Effector memory CD4-positive, alpha-beta T cell (primary cell): ENCODE results near the gene FAM161A.
"Not testable (repeated sequence)": the region's sequence is repeated elsewhere in the genome, so short reads cannot be mapped to it uniquely, and the experiment has no call there.

ENCODE experiments used
- DNase-seq, 3 donors: peaks; one replicate each; pipeline ENCODE4 v3.0.0-alpha.2; 2020
- H3K27ac ChIP-seq: 2 replicates; pipeline ENCODE4 v1.7.0; 2013; ENCODE audit warnings: mild to moderate bottlenecking, low read length, moderate library complexity; ENCODE audit not compliant: insufficient read depth, poor library complexity, severe bottlenecking
- H3K27me3 ChIP-seq: replicated peaks from 2 replicates; pipeline ENCODE4 v1.7.0; 2013; ENCODE audit warnings: mild to moderate bottlenecking, low read length; ENCODE audit not compliant: insufficient read depth, control insufficient read depth, poor library complexity, severe bottlenecking
- H3K36me3 ChIP-seq: 2 replicates; pipeline ENCODE4 v1.7.0; 2013; ENCODE audit warnings: mild to moderate bottlenecking, low read length, moderate library complexity; ENCODE audit not compliant: control insufficient read depth, insufficient read depth
- H3K4me1 ChIP-seq: 2 replicates; pipeline ENCODE4 v1.7.0; 2013; ENCODE audit warnings: low read length, mild to moderate bottlenecking; ENCODE audit not compliant: control insufficient read depth, insufficient read depth, poor library complexity, severe bottlenecking
- H3K4me3 ChIP-seq: 2 replicates; pipeline ENCODE4 v1.7.0; 2013; ENCODE audit warnings: low read length, low read depth, mild to moderate bottlenecking; ENCODE audit not compliant: insufficient read depth, poor library complexity, severe bottlenecking
- H3K9me3 ChIP-seq: 2 replicates; pipeline ENCODE4 v1.7.0; 2013; ENCODE audit warnings: mild to moderate bottlenecking, low read length, moderate library complexity; ENCODE audit not compliant: control insufficient read depth

Gene FAM161A

GRCh38 chr2:61877571-61878245 lies 23.8 kb upstream of the FAM161A start:
- Histone ChIP-seq H3K27me3 (no peaks in the 10 kb centered on the region), H3K36me3 (peaks cover 86% of the 10 kb centered on the region), H3K4me3 (no peak overlapping the region), H3K27ac (no peak overlapping the region), H3K9me3 (no peaks in the 10 kb centered on the region), H3K4me1 (no peaks in the 10 kb centered on the region)
- no peak for DNase-seq

GRCh38 chr2:61876400-61876799 lies 22.5 kb upstream of the FAM161A start:
- Histone ChIP-seq H3K4me3 (no peak overlapping the region), H3K27me3 (no peaks in the 10 kb centered on the region), H3K27ac (no peak overlapping the region), H3K36me3 (peaks cover 87% of the 10 kb centered on the region), H3K4me1 (no peaks in the 10 kb centered on the region), H3K9me3 (no peaks in the 10 kb centered on the region)
- no peak for DNase-seq

GRCh38 chr2:61866482-61867089 lies 12.7 kb upstream of the FAM161A start:
- not testable (repeated sequence) for H3K27ac ChIP-seq, H3K4me3 ChIP-seq, H3K9me3 ChIP-seq, H3K27me3 ChIP-seq, H3K4me1 ChIP-seq, DNase-seq
- peaks cover 40% of the 10 kb centered on the region for H3K36me3 ChIP-seq

GRCh38 chr2:61862085-61862484 lies 8.2 kb upstream of the FAM161A start:
- no peak overlapping the region for H3K27ac ChIP-seq
- DNase-seq: no peak
- H3K27me3 ChIP-seq: no peaks in the 10 kb centered on the region
- H3K36me3 ChIP-seq: peaks cover 3% of the 10 kb centered on the region
- no peaks in the 10 kb centered on the region for H3K4me1 ChIP-seq
- H3K9me3 ChIP-seq: no peaks in the 10 kb centered on the region
- no peak overlapping the region for H3K4me3 ChIP-seq

GRCh38 chr2:61857224-61857623 lies 3.4 kb upstream of the FAM161A start:
- no peak overlapping the region for H3K27ac ChIP-seq
- H3K9me3 ChIP-seq: no peaks in the 10 kb centered on the region
- no peak for DNase-seq
- no peaks in the 10 kb centered on the region for H3K36me3 ChIP-seq
- no peak overlapping the region for H3K4me3 ChIP-seq
- peaks cover 7% of the 10 kb centered on the region for H3K4me1 ChIP-seq
- H3K27me3 ChIP-seq: no peaks in the 10 kb centered on the region

- Histone ChIP-seq H3K4me3 (peak overlapping the region; percentile 93), H3K4me1 (peaks cover 7% of the 10 kb centered on the region), H3K36me3 (no peaks in the 10 kb centered on the region), H3K9me3 (no peaks in the 10 kb centered on the region), H3K27me3 (no peaks in the 10 kb centered on the region), H3K27ac (peak overlapping the region; percentile 55)
- DNase-seq: no peak
These were observed 1.4 kb upstream of the FAM161A start for GRCh38 chr2:61855318-61855613.

GRCh38 chr2:61854564-61855317 lies 881 bp upstream of the FAM161A start:
- DNase-seq: peak; percentile 79 to 88 (median 87)
- Histone ChIP-seq H3K9me3 (no peaks in the 10 kb centered on the region), H3K36me3 (no peaks in the 10 kb centered on the region), H3K4me1 (peaks cover 7% of the 10 kb centered on the region), H3K27ac (peak overlapping the region; percentile 75), H3K27me3 (no peaks in the 10 kb centered on the region), H3K4me3 (peak overlapping the region; percentile 93)

GRCh38 chr2:61853086-61853846 lies 594 bp downstream of the FAM161A start:
- Histone ChIP-seq H3K4me1 (peaks cover 7% of the 10 kb centered on the region), H3K9me3 (no peaks in the 10 kb centered on the region), H3K27me3 (no peaks in the 10 kb centered on the region), H3K27ac (peak overlapping the region; percentile 75), H3K36me3 (no peaks in the 10 kb centered on the region), H3K4me3 (peak overlapping the region; percentile 93)
- no peak for DNase-seq

GRCh38 chr2:61851270-61851669 lies 2.6 kb downstream of the FAM161A start:
- H3K4me3 ChIP-seq, H3K27me3 ChIP-seq, H3K27ac ChIP-seq, H3K36me3 ChIP-seq, DNase-seq, H3K9me3 ChIP-seq, H3K4me1 ChIP-seq: not testable (repeated sequence)

GRCh38 chr2:61845320-61845719 lies 8.5 kb downstream of the FAM161A start:
- no peak overlapping the region for H3K27ac ChIP-seq
- no peak for DNase-seq
- H3K9me3 ChIP-seq: no peaks in the 10 kb centered on the region
- no peak overlapping the region for H3K4me3 ChIP-seq
- no peaks in the 10 kb centered on the region for H3K27me3 ChIP-seq
- H3K36me3 ChIP-seq: no peaks in the 10 kb centered on the region
- H3K4me1 ChIP-seq: no peaks in the 10 kb centered on the region
